NCI-H1436 (cell line): ENCODE data around the gene DPYD.

Experiments used
- DNase-seq: peaks from one replicate; lab custom pipeline; 2025; lab: John Stamatoyannopoulos, UW

Gene DPYD

GRCh38 chr1:97091679-97092078, 829.2 kb downstream of the DPYD start:
- DNase-seq = no peak

DNA sequence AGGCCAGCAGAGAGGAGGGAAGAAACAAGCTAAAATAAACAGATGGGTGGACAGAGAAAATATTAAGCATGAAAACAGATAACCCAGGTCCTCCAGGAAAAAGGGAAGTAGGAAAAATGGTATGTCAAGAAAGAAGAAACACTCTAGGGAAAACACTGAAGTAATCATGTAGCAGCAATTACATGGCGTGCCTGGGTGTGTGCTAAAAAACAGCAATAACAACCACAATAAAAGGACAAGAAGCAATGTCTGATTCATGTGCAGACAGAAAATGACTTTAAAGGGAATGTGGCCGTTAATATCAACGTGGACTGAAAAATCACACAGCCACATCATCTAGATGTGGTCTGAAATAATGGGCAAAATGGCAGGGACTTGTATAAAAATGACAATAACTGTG, 829.6 kb downstream of the DPYD start:
- DNase-seq = no peak

DNA sequence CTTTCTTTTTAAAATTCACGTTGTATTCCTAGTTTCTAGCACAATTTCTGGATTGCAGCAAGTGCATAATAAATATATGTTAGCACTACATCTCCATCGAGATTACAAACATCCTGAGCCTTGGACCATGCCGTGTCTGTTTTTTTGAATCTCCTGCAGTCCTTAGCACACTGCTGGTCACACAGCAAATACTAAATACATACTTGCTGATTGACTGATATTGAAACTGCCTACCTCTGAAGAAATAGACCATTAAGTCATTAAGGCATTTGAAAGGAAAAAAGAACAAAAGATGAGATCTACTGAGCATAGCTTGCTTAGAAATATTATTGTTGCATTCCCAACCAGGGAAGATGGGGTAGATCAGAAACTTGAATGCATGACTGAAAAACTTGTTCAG, 830.1 kb downstream of the DPYD start:
- DNase-seq = no peak

DNA sequence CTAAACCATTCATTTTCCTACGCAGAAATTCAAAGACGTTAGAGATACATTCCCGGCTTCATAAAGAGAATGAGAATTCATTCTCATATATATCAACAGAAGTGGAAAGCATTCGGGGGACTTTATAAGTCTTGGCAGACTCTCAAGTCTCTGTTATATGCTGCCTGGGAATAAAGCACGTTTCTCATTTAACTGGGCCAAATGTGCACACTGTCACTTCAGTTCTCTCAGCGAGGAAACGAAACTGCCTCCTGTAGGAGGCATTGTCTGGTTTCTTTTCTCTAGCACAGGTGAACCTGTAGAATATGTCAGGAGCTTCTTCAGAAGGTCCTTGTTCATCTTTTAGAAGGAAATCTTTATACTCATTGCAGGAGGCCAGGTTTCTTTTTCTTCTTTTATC, 831.7 kb downstream of the DPYD start:
- no peak for DNase-seq

- no peak for DNase-seq
These were observed 832.4 kb downstream of the DPYD start for GRCh38 chr1:97088391-97088790.

- DNase-seq = no peak
These were observed 836.3 kb downstream of the DPYD start for GRCh38 chr1:97084546-97084945.

DNA sequence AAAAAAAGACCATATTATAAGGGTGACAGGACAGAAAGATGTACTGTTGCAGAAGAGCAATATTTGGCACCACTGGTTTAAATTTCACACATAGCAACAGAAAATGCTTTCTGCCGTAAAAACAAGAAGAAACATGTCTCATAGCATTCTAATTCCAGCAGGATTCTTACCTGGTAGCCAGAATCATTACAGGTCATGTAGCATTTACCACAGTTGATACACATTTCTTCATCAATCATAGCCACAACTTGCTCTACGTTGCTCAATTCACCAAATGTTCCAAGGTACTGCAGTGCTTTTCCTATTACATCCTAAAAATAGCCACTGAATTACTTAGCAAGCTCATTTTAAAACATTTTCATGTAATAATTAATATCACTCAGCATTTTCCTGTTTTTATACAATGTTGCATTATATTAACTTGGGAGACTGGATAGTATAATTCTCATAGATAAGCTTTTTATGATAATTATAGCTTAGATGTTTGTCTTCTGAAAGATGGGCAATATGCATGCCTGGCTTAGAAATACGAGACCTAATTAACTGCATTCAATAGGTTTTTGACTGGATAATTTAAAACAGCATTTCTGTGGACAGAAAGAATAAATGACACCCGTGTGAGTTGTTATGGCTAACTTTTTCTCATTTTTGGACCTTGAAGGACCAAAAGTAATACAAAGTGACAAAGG, 838.5 kb downstream of the DPYD start:
- DNase-seq = no peak

GRCh38 chr1:97078872-97079271, 842.0 kb downstream of the DPYD start:
- DNase-seq = no peak

GRCh38 chr1:97077221-97077620, 843.6 kb downstream of the DPYD start:
- no peak for DNase-seq

- no peak for DNase-seq
These were observed 846.1 kb downstream of the DPYD start for GRCh38 chr1:97074771-97075170.

DNA sequence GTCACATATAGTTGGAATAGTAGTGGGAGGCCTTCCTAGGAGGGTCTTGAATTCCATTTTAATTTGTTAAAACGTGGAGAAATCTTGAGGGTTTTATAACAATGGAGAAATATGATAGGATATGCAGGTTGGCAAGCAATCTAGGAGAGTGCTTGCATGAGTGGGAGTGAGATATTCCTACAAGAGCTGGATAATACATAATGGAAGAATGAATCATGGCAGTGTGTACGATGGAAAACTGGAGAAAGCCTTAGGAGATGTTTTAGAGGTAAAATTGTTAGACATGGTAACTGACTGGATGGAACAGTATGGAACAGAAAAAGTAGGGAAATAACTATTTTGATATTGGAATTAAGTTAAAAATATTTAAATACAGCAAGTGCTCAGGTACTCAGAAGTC, 846.9 kb downstream of the DPYD start:
- no peak for DNase-seq

DNA sequence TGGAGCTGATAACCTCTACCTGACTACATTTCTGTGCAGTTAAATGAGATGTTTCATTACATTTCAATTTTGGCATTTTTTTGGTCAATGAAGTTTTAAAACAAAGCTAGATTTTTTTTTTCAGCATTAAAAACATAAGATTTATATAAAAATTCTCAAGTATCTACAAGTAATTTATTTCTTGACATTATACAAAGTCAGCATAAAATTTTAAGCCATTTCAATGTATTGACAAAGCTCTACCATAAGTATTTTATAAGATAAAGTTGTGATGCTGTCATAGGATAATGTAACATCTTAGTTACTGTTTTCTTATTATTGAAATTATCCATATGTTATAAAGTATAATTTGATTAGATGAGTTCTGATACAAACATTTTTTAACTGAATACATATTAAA, 847.7 kb downstream of the DPYD start:
- no peak for DNase-seq

GRCh38 chr1:97071173-97071572, 849.7 kb downstream of the DPYD start:
- DNase-seq = no peak

GRCh38 chr1:97070376-97070775, 850.5 kb downstream of the DPYD start:
- DNase-seq = no peak

GRCh38 chr1:97069312-97069711, 851.5 kb downstream of the DPYD start:
- no peak for DNase-seq

DNA sequence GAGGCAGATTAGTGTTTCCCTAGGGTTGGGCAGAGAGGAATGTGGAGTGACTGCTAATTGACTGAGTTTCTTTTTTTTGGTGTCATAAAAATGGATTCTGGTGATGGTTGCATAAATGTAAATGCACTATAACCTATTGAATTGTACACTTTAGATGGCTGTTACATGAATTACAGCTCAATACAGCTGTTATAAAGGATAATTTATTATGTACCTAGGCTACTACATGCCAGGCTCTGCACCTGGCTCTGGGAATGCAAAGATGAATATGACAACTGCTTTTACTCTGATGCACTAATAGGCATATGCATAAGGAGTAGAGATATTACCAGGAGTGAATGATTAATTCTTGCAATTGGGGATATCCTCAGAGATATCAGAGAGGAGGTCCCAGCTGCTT, 854.0 kb downstream of the DPYD start:
- no peak for DNase-seq

DNA sequence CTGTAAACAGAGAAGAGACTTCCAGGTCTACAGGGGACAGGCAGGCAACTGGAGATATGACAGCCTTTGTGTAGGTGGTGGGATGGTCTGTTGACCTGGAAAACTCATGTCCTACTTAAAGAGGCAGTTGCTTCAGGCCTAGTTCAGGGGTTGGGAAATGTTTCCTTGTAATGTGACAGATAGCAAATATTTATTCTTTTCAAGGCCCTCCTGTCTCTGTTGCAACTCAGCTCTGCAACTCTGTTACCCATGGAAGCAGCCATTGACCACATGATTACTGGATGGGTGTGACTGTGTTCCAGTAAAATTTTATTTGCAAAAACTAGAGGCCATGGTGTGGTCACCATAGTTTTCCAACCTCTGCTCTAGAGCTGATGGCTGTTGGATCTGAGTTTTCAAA, 857.3 kb downstream of the DPYD start:
- no peak for DNase-seq

GRCh38 chr1:97061604-97062003, 859.2 kb downstream of the DPYD start:
- no peak for DNase-seq

DNA sequence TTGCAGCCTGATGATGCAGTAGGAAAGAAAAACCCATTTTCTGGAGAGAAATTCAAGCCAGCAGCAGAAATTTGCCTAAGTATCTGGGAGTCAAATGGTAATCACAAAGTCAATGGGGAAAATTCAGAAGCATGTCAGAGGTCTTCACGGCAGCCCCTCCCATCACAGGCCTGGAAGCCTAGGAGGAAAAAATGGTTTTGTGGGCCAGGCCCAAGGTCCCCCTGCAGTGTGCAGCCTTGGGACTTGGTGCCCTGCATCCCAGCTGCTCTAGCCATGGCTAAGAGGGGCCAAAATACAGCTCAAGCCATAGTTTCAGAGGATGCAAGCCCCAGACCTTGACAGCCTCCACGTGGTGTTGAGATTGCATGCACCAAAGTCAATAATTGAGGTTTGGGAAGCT, 864.4 kb downstream of the DPYD start:
- no peak for DNase-seq

DNA sequence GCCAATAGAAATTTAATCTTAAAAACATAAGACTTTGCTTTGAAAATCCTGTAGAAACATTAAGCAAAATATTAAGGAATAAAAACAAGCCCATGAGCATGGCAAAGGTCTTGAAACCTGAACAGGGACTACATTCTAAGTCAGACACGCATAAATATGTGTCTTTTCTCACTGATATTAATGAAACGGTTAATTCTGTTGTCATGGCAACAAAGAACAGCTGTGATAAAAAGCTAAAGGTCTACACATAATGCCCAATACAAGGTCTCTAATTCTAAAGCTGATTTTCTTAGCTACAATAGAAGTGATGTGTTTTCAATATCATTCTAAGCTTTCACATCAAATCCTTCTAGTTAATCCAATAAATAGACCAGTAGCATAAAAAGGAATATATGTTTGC, 867.6 kb downstream of the DPYD start:
- DNase-seq = no peak

DNA sequence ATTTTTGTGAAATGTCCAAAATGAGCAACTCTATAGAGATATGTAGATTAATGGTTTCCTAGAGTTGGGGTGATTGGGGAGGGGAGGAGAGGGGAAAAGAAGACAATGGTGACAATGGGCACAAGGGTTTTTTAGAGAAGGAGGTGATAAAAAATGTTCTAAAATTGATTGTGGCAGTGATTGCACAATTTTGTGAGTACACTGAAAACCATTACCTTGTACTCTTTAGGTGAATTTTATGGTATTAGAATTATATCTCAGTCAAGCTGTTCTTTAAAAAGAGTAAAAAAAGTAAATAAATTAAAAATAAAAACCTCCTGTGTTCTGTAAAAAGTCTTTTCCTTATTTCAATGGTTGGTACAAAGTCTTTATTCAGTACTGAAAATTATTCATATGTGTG, 869.0 kb downstream of the DPYD start:
- DNase-seq = no peak

GRCh38 chr1:97050506-97050905, 870.3 kb downstream of the DPYD start:
- DNase-seq = peak; percentile 16

GRCh38 chr1:97047421-97047793, 873.4 kb downstream of the DPYD start:
- no peak for DNase-seq

DNA sequence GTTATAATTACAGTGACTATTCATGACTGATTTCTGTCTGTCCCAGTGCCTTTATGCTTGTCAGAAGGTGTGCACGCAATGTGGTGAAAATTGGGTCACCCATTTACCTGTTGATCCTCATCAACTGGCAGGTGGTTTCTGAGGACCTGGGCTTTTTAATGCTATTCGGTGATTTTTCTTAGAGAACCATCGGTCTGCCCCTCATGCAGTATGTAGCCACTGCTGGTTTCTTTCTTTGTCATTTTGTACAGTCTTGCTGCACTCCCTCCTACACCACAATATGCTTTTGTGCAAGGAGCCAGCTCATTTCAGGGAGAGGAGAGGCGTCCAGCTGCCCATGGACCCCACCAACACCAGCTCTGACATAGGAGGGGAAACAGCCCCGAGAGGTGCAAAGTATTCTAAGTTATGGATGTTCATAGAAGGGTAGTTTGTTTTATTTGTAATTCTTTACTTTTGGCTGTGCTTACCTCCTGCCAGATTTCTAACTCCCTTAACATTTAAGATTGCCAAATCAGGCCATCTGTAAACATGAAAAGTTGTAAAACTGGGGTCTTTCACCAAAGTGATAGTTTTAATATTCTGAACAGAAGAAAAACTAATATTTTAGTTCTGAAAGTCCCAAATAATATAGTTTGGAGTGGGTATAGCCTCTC, 873.9 kb downstream of the DPYD start:
- no peak for DNase-seq
